Endothelial cell (in vitro differentiated cells): ENCODE measurements around the gene ANO10. TPM values are rescaled to one million over a fixed set of nuclear protein-coding genes. Genes with fewer than 3 reads are reported as not detected.
"Not testable (repeated sequence)": the region's sequence is repeated elsewhere in the genome, so short reads cannot be mapped to it uniquely, and the experiment has no call there.

Source experiments
- DNase-seq: peaks from one replicate; pipeline ENCODE4 v3.0.0; 2021; ENCODE audit warnings: low spot score
- H3K27ac Mint-ChIP-seq: one replicate; pipeline ENCODE4 v1.8.0; 2021; ENCODE audit warnings: mixed read lengths, inconsistent platforms; ENCODE audit not compliant: unreplicated experiment
- H3K27me3 Mint-ChIP-seq: one replicate; pipeline ENCODE4 v1.8.0; 2021; ENCODE audit warnings: mild to moderate bottlenecking, moderate library complexity, mixed read lengths, inconsistent platforms; ENCODE audit not compliant: unreplicated experiment
- H3K36me3 Mint-ChIP-seq: one replicate; pipeline ENCODE4 v1.8.0; 2021; ENCODE audit warnings: mild to moderate bottlenecking, low read depth, mixed read lengths, inconsistent platforms; ENCODE audit not compliant: unreplicated experiment
- H3K4me1 Mint-ChIP-seq: one replicate; pipeline ENCODE4 v1.8.0; 2021; ENCODE audit warnings: mild to moderate bottlenecking, mixed read lengths, inconsistent platforms; ENCODE audit not compliant: unreplicated experiment
- H3K4me3 Mint-ChIP-seq: one replicate; pipeline ENCODE4 v1.8.0; 2021; ENCODE audit warnings: mild to moderate bottlenecking, mixed read lengths, inconsistent platforms; ENCODE audit not compliant: unreplicated experiment
- H3K9me3 Mint-ChIP-seq: one replicate; pipeline ENCODE4 v1.8.0; 2021; ENCODE audit warnings: mixed read lengths, inconsistent platforms; ENCODE audit not compliant: unreplicated experiment
- CTCF ChIP-seq: fragments of 200-600 bp; sonication (generic); IDR thresholded peaks from one replicate; pipeline ENCODE4 v1.5.0; 2021; ENCODE audit warnings: antibody characterized with exemption; ENCODE audit not compliant: unreplicated experiment
- total RNA-seq: library from RNA; stranded (reverse); fragmentation: NEBNext Ultra II Directional; extraction: Animal tissue kit (Norgen Biotek cat#: 25700); gene quantifications from one replicate; pipeline ENCODE4 v1.2.1, GENCODE V29; 2021; ENCODE audit not compliant: unreplicated experiment

ANO10 gene
- total RNA-seq, 1 donor from 2014 or later = 112 TPM

GRCh38 chr3:43606284-43606683 lies 15.5 kb downstream of the ANO10 start:
- Mint-ChIP-seq H3K9me3 (no peaks in the 10 kb centered on the region), H3K36me3 (peaks cover 15% of the 10 kb centered on the region), H3K27me3 (no peaks in the 10 kb centered on the region), H3K4me1 (peaks cover 9% of the 10 kb centered on the region), H3K27ac (peak overlapping the region; percentile 78), H3K4me3 (peak overlapping the region; percentile 63)
- no peak for DNase-seq
- no peak for TF ChIP-seq CTCF

- not testable (repeated sequence) for H3K27ac Mint-ChIP-seq, DNase-seq, H3K9me3 Mint-ChIP-seq, H3K4me1 Mint-ChIP-seq, H3K4me3 Mint-ChIP-seq, H3K27me3 Mint-ChIP-seq
- peaks cover 32% of the 10 kb centered on the region for H3K36me3 Mint-ChIP-seq
Observed at GRCh38 chr3:43599959-43600358, 21.9 kb downstream of the ANO10 start.

- Mint-ChIP-seq H3K9me3 (no peaks in the 10 kb centered on the region), H3K4me3 (no peak overlapping the region), H3K27me3 (peaks cover 5% of the 10 kb centered on the region), H3K36me3 (peaks cover 49% of the 10 kb centered on the region), H3K27ac (no peak overlapping the region), H3K4me1 (no peaks in the 10 kb centered on the region)
- no peak for TF ChIP-seq CTCF
- no peak for DNase-seq
Observed at GRCh38 chr3:43597961-43598360, 23.9 kb downstream of the ANO10 start.

GRCh38 chr3:43596178-43596577 lies 25.6 kb downstream of the ANO10 start:
- peaks cover 56% of the 10 kb centered on the region for H3K36me3 Mint-ChIP-seq
- H3K27ac Mint-ChIP-seq, H3K4me3 Mint-ChIP-seq: not testable (repeated sequence)

GRCh38 chr3:43595280-43595679 lies 26.5 kb downstream of the ANO10 start:
- H3K4me3 Mint-ChIP-seq, H3K27ac Mint-ChIP-seq, H3K4me1 Mint-ChIP-seq, H3K9me3 Mint-ChIP-seq, H3K27me3 Mint-ChIP-seq, DNase-seq: not testable (repeated sequence)
- H3K36me3 Mint-ChIP-seq = peaks cover 64% of the 10 kb centered on the region

More at GRCh38 chr3:43596178-43596577, 25.6 kb downstream of the ANO10 start:
- not testable (repeated sequence) for H3K9me3 Mint-ChIP-seq, H3K27me3 Mint-ChIP-seq, H3K4me1 Mint-ChIP-seq, DNase-seq

- not testable (repeated sequence) for H3K4me1 Mint-ChIP-seq, H3K27ac Mint-ChIP-seq, H3K9me3 Mint-ChIP-seq, H3K27me3 Mint-ChIP-seq, H3K4me3 Mint-ChIP-seq, DNase-seq
- peaks cover 67% of the 10 kb centered on the region for H3K36me3 Mint-ChIP-seq
Observed at GRCh38 chr3:43593588-43593987, 28.2 kb downstream of the ANO10 start.

GRCh38 chr3:43591866-43592265 lies 29.9 kb downstream of the ANO10 start:
- not testable (repeated sequence) for H3K9me3 Mint-ChIP-seq
- Mint-ChIP-seq H3K36me3 (peaks cover 58% of the 10 kb centered on the region), H3K4me1 (peaks cover 11% of the 10 kb centered on the region)

More at GRCh38 chr3:43591866-43592265, 29.9 kb downstream of the ANO10 start:
- H3K27me3 Mint-ChIP-seq, H3K4me3 Mint-ChIP-seq, H3K27ac Mint-ChIP-seq, DNase-seq: not testable (repeated sequence)
